Measurements from ENCODE around the gene STPG3.
"Not testable (repeated sequence)": the region's sequence is repeated elsewhere in the genome, so short reads cannot be mapped to it uniquely, and the experiment has no call there.

STPG3 gene

GRCh38 chr9:137234055-137234697, 16.9 kb upstream of the STPG3 start:
- no peak for DNase-seq (ENCODE audit: low read depth)

GRCh38 chr9:137234758-137235423, 16.2 kb upstream of the STPG3 start:
- DNase-seq (ENCODE audit: low read depth), result no peak

- no peak for DNase-seq (ENCODE audit: low read depth)
These were observed 15.5 kb upstream of the STPG3 start for GRCh38 chr9:137235424-137236237.

- DNase-seq (ENCODE audit: low read depth), result peak; percentile 87
These were observed 14.7 kb upstream of the STPG3 start for GRCh38 chr9:137236238-137236935.

- DNase-seq (ENCODE audit: low read depth), result no peak
These were observed 14.1 kb upstream of the STPG3 start for GRCh38 chr9:137236936-137237421.

GRCh38 chr9:137237759-137238726, 13.0 kb upstream of the STPG3 start:
- no peak for DNase-seq (ENCODE audit: low read depth)

- not testable (repeated sequence) for DNase-seq (ENCODE audit: low read depth)
These were observed 11.4 kb upstream of the STPG3 start for GRCh38 chr9:137239541-137240200.

- peak; percentile 27 for DNase-seq (ENCODE audit: low read depth)
These were observed 10.7 kb upstream of the STPG3 start for GRCh38 chr9:137240318-137240840.

GRCh38 chr9:137240841-137241489, 10.1 kb upstream of the STPG3 start, which contains the start of gene TUBB4B:
TUBB4B (plus strand) TSS chr9:137241287; CDS start chr9:137241361, 74 bp downstream.
- peak; percentile 95 for DNase-seq (ENCODE audit: low read depth)

- peak; percentile 40 for DNase-seq (ENCODE audit: low read depth)
These were observed 9.4 kb upstream of the STPG3 start for GRCh38 chr9:137241490-137242268.

- no peak for DNase-seq (ENCODE audit: low read depth)
These were observed 8.6 kb upstream of the STPG3 start for GRCh38 chr9:137242269-137243203.

- DNase-seq (ENCODE audit: low read depth), result not testable (repeated sequence)
These were observed 7.8 kb upstream of the STPG3 start for GRCh38 chr9:137243266-137243625.

GRCh38 chr9:137243626-137244485, 7.2 kb upstream of the STPG3 start:
- DNase-seq (ENCODE audit: low read depth), result no peak

- DNase-seq (ENCODE audit: low read depth), result no peak
These were observed 6.3 kb upstream of the STPG3 start for GRCh38 chr9:137244486-137245449.

All from stimulated activated CD8-positive, alpha-beta memory T cell treated with anti-CD3 and anti-CD28 coated beads, Interleukin-15, amount 100 ng/mL, for 1 hour (primary cell).